Urinary bladder (tissue), 4 donors: Measurements from ENCODE around the gene YY1. TPM values are rescaled to one million over a fixed set of nuclear protein-coding genes. Genes with fewer than 3 reads are reported as not detected.
"Not testable (repeated sequence)": the region's sequence is repeated elsewhere in the genome, so short reads cannot be mapped to it uniquely, and the experiment has no call there.

ENCODE experiments used
- DNase-seq: peaks from one replicate; pipeline ENCODE4 v3.0.0-alpha.2; 2015; ENCODE audit errors: extremely low spot score
- H3K27ac ChIP-seq: one replicate; pipeline ENCODE4 v1.5.1; 2013; ENCODE audit warnings: low read depth, mild to moderate bottlenecking, moderate library complexity
- H3K36me3 ChIP-seq: one replicate; pipeline ENCODE4 v1.6.1; 2013; ENCODE audit warnings: mild to moderate bottlenecking, moderate library complexity; ENCODE audit not compliant: insufficient read depth
- H3K4me1 ChIP-seq: one replicate; pipeline ENCODE4 v1.6.1; 2013; ENCODE audit warnings: mild to moderate bottlenecking, moderate library complexity; ENCODE audit not compliant: insufficient read depth
- H3K4me3 ChIP-seq: one replicate; pipeline ENCODE4 v1.5.1; 2013; ENCODE audit warnings: low read depth, low read length
- WGBS: extraction: QIAGEN DNeasy Blood & Tissue Kit; methylation state at CpG from one replicate; pipeline ENCODE4 v1.1.7; 2013; 5-methylcytosine and 5-hydroxymethylcytosine counted together
- polyA plus RNA-seq: library from polyadenylated mRNA; stranded (reverse); fragments of 200-250 nt; gene quantifications from one replicate; pipeline ENCODE4 v1.2.3, GENCODE V29; 2013
- total RNA-seq: library from RNA; depleted of rRNA; stranded (reverse); fragments of >200 nt; gene quantifications from one replicate; pipeline ENCODE4 v1.2.3, GENCODE V29; 2014
- donor health status: healthy with polysubstance abuse.
- donor health status: healthy.

YY1 gene
- total and polyA plus RNA-seq, 2 donors, result 33.5 to 65.5 TPM

DNA sequence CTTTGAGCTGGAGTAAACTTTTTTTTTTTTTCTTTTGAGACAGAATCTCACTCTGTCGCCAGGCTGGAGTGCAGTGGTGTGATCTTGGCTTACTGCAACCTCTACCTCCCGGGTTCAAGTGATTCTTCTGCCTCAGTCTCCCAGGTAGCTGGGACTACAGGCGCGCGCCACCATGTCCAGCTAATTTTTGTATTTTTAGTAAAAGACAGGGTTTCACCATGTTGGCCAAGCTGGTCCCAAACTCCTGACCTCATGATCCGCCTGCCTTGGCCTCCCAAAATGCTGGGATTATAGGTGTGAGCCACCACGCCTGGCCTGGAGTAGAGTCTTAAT is 34.1 kb upstream of the YY1 start:
- H3K36me3 ChIP-seq, H3K4me3 ChIP-seq, H3K27ac ChIP-seq, H3K4me1 ChIP-seq, DNase-seq: not testable (repeated sequence)
- 91% methylated on average over 7 of the region's 7 CpGs for WGBS

DNA sequence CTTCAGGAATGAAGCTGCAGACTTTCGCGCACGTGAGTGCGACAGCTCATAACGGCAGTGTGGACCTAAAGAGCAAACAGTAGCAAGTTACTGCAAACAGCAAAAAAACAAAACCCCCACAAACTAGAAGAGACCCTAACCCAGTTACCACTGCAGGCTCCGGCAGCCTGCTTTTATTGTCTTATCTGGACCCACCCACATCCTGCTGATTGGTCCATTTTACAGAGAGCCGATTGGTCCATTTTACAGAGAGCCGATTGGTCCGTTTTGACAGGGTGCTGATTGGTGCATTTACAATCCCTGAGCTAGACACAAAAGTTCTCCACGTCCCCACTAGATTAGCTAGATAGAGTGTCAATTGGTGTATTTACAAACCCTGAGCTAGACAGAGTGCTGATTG is 31.4 kb upstream of the YY1 start:
- not testable (repeated sequence) for H3K4me3 ChIP-seq, H3K36me3 ChIP-seq, DNase-seq, H3K27ac ChIP-seq, H3K4me1 ChIP-seq
- 86% methylated on average over 10 of the region's 10 CpGs for WGBS

DNA sequence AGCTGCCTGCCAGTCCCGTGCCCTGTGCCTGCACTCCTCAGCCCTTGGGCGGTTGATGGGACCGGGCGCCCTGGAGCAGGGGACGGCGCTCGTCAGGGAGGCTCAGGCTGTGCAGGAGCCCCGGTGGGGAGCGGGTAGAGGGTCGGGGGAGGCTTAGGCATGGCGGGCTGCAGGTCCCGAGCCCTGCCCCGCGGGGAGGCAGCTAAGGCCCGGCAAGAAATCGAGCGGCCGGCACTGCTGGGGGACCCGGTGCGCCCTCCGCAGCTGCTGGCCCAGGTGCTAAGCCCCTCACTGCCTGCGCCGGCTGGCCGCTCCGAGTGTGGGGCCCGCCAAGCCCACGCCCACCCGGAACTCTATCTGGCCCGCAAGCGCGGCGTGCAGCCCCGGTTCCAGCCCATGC is 30.8 kb upstream of the YY1 start:
- not testable (repeated sequence) for H3K36me3 ChIP-seq, H3K4me3 ChIP-seq, DNase-seq, H3K27ac ChIP-seq, H3K4me1 ChIP-seq
- 95% methylated on average over 33 of the region's 33 CpGs for WGBS

DNA sequence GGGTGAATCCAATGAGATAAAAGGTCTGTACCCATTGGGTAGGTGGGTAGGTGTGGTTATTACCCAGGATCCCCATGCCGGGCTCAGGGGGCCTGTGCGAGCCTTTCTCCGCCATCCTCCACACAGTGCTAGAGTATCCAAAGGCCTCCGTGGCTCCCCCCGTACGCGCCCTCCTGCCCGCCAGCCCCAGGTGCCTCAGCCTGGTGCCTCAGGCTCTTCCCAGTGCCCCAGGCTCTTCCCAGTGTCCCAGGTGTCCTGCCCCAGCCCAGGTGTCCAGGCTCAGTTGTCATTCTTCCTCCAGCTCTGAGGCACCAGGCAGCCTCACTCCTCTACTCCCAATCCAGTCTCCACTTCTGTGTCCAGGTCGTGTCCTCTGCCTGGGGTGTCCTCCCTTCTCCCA is 27.6 kb upstream of the YY1 start:
- no peak overlapping the region for H3K27ac ChIP-seq
- no peak overlapping the region for H3K4me3 ChIP-seq
- no peaks in the 10 kb centered on the region for H3K36me3 ChIP-seq
- DNase-seq, result no peak
- no peaks in the 10 kb centered on the region for H3K4me1 ChIP-seq
- WGBS, result 96% methylated on average over 9 of the region's 9 CpGs

DNA sequence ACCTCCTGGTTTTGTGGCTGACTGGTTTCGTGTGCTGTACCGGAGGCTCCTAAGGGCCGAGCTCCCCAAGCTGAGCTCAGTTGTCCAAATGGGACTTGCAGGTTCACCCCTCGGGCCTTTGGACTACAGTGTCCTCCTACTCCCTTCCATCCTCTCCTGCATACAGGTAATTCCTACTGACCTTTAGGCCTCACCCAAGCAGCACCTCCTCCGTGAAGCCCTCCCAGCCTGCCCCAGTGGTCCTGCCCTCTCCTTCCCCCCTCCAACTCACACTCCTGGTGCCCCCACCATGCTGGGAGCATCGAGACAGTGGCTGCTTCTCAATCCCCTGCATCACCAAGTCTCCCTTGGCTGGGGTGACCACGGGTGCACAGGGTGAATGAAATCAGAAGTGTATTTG is 27.1 kb upstream of the YY1 start:
- no peaks in the 10 kb centered on the region for H3K36me3 ChIP-seq
- H3K4me1 ChIP-seq, result no peaks in the 10 kb centered on the region
- WGBS, result 94% methylated on average over 7 of the region's 7 CpGs
- no peak overlapping the region for H3K27ac ChIP-seq
- no peak overlapping the region for H3K4me3 ChIP-seq
- no peak for DNase-seq

DNA sequence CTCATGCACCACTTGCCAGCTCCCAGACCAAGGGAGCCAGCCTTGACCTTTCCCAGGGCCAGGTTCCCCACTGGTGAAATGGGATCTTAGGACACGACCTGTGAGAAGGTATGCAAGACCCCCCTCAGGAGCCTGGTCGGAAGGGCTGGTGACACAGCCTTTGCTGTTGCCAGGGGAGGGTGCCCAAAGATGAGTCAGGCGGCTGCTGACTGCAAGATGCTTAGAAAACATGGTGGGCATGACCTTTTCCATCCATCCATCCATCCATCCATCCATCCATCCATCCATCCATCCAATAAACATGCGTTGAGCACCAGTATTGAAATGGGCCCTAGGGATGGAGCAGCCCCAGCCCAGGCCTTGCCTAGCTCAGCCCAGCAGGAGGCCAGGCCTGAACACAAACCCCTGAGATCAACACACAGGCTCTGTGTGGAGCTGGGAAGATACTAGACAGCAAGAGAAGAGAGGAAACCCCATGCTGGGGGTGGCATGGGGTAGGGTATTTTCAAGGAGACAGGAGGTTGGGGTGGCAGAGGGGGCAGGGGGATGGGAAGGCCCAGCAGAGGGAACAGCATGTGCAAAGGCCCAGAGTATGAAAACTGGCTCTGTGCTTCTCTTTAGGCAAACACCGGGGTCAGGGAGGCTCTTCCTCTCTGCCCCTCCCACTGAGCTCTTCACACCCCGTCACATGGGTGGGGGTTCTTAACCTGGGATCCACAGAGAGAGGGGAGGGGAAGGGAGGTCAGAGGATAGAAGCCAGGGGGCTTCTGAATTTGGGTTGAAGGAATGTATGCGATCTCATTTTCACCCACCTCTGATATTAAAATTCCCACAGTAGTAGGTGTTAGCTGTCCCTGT is 26.2 kb upstream of the YY1 start:
- Histone ChIP-seq H3K36me3 (no peaks in the 10 kb centered on the region), H3K4me1 (no peaks in the 10 kb centered on the region), H3K27ac (no peak overlapping the region), H3K4me3 (no peak overlapping the region)
- 93% methylated on average over 7 of the region's 7 CpGs for WGBS
- DNase-seq, result no peak

DNA sequence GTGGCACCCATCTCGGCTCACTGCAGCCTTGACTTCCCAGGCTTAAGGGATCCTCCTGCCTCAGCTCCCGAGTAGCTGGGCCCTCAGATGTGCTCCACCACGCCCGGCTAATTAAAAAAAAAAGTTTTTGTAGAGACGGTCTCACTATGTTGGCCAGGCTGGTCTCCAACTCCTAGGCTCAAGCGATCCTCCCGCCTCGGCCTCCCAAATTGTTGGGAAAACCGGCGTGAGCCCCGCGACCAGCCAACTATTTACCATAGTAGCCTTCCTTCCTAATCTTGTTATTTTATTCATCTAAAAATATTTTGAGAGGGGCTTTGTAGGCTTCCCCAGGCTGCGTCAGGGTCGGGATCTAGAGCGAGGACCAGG is 25.4 kb upstream of the YY1 start:
- WGBS, result 59% methylated on average over 15 of the region's 15 CpGs
- DNase-seq, result no peak
- Histone ChIP-seq H3K36me3 (no peaks in the 10 kb centered on the region), H3K4me3 (peak overlapping the region; percentile 82), H3K27ac (peak overlapping the region; percentile 98), H3K4me1 (no peaks in the 10 kb centered on the region)

DNA sequence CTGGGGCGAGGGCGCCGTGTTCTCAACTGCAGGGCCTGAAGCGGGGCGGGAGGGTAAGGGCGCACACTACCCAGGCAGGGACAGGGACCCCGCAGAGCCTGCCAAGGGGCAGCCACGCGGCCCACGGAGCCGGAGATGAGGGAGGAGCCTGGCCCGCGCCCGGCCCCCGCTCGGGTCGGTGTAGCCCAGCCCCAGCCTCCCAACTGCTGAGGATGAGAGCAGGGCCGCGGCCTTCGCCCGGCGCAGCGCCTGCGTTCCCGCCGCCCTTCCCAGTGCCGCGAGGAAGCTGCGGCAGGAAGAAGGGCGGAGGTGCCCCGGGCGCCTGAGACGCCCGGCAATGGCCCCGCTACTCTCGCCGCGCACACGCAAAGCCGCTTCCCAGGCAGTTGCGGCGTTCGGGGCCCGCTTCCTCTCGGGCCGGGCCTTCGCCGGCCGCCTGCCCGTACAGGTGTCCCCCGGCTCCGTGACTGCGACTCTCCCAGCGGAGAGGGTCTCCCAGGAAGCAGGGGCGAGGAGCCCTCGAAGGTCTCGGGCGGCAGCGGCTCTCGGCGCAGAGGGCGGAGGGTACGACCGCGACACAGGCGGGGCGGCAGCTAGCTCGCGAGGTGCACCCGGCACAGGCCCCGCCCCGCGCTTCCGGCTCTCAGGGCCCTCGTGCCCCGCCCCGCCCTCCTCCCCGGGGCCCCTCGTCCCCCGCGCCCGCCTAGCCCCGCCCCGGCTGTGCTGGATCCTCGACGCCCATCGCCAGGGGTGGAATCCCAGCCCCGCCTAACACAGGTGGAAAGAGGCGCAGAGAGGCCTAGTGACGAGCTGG is 24.8 kb upstream of the YY1 start:
- peak overlapping the region; percentile 98 for H3K27ac ChIP-seq
- WGBS, result 2% methylated on average over 90 of the region's 90 CpGs
- peak overlapping the region; percentile 82 for H3K4me3 ChIP-seq

DNA sequence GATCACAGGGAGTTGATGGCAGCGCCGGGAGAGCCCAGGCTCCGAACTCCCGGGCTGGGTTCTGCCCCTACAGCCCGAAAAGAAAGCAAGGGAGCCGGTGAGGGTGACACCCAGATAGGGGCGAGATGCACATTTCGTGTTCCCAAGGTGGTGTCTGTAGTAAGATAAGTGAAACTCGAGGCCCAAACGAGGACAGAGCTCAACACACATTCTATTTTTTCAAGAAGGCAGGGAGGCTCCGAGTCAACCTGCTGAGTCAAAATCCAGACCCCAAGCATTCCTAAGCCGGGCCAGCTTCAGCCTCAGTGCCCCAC is 24.2 kb upstream of the YY1 start:
- peak overlapping the region; percentile 82 for H3K4me3 ChIP-seq
- no peaks in the 10 kb centered on the region for H3K36me3 ChIP-seq
- DNase-seq, result no peak
- no peaks in the 10 kb centered on the region for H3K4me1 ChIP-seq
- H3K27ac ChIP-seq, result peak overlapping the region; percentile 53
- WGBS, result 28% methylated on average over 12 of the region's 12 CpGs

More for the DNA sequence above, 24.8 kb upstream of the YY1 start:
- DNase-seq, result peak; percentile 71
- Histone ChIP-seq H3K4me1 (no peaks in the 10 kb centered on the region), H3K36me3 (no peaks in the 10 kb centered on the region)

DNA sequence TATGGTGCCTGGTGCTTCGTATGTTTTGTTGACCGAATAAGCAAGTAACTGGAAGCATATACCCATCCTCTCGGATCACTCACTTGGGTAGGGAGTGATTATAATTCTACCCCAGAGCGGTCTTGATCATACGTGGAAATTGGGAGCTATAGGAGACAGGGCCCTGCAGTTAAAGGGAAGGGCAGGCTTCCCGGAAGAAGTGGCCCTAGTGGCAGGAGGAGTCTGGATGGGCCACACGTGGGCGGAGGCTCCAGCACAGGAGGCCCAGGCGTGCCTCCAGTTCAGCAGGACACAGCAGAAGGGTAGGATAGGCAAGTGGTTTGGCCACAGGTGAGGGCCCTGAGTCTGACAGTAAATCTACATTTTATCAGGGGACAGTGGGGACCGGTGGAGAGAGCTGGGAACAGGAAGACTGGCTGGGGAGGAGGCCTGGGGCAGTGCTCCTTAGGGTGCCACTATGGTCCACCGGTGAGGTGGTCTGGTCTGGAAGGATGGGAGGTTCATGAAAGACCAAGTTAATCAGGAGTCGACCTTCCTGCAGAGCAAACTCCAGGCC is 23.5 kb upstream of the YY1 start:
- no peak overlapping the region for H3K4me3 ChIP-seq
- no peak for DNase-seq
- H3K27ac ChIP-seq, result no peak overlapping the region
- H3K4me1 ChIP-seq, result no peaks in the 10 kb centered on the region
- WGBS, result 91% methylated on average over 12 of the region's 12 CpGs
- no peaks in the 10 kb centered on the region for H3K36me3 ChIP-seq

DNA sequence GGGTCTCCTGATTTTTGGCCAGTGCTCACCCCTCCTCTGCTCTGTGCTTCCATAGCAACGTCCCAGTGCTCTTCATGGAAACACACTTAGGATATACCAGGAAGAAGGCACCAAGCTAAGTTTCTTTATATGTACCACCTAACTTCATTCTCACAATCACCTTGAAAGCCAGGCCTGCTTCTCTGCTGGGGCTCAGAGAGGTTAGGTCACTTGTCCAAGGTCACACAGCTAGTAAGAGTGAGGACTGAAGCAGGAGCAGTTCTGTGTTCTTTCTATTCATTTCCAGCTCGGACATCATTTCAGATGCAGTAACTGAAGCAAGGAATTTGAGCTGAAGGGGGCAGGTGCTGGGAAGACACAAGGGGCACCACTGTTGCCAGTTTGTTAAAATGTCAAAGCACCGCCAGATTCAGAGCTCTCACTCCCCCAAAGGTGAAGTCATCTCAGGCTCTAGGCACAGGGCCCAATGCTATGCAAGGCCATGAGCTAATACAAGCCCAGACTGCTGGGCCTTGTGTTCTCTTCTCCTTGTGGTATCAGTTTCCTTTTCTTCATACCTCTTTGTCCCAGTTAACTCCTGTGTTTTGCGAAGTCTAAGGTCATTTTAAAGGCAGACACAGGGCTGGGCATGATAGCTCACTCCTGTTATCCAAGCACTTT is 19.7 kb upstream of the YY1 start:
- DNase-seq, result no peak
- WGBS, result 92% methylated on average over 4 of the region's 4 CpGs
- Histone ChIP-seq H3K27ac (no peak overlapping the region), H3K4me3 (no peak overlapping the region), H3K4me1 (no peaks in the 10 kb centered on the region), H3K36me3 (no peaks in the 10 kb centered on the region)

DNA sequence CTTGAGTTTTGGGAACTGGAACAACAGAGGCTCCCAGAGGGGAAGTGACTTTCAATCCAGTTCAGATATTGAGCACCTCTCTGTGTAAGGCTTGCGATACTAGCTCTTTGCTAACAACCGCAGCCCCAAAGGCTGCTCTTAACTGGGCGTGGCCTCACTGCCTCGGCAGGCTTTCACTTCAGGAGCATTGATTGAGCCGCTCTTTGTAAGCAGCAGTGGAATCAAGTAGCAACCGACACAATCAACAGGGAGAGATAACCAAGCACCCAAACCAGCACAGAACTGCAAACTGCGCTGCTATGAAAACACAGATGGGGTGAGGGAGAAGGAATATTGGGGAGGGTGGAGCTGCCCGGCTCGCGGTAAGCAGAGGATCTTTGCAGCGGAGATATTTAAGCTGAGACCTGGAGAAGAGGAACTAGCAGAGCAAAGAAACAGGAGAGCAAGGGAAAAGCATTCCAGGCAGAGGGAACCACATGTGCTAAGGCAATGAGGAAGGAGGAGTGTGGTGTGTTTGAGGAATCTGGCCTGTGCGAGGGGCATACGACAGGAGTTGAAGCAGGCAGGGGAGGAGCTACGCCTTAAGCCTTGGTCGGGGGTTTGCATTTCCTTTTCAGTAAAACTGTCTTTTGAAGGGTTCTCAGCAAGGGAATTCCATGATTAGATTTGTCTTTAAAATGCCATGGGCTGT is 17.3 kb upstream of the YY1 start:
- WGBS, result 9% methylated on average over 15 of the region's 15 CpGs
- Histone ChIP-seq H3K4me3 (peak overlapping the region; percentile 30), H3K27ac (no peak overlapping the region), H3K4me1 (no peaks in the 10 kb centered on the region), H3K36me3 (no peaks in the 10 kb centered on the region)
- DNase-seq, result no peak
